ENCODE results near the gene MACF1.

DNA sequence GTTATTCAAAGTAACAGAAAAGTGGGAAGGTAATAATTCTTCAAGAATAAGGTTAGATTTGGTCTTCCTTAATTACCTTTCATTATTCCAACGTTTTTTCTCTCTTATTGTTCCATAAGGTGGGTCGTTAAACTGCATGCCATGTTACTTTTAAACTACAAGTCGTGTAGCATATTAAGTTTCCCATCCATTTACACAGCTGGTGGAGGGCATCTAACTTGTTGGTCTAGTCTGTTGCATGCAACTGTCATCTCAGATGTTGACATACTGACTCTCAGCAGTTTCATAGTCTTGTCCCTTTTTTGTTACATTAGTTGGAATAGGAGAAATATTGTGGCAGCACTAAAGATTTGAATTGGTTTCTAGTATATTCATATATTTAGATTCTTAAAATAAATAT, 232.3 kb downstream of the MACF1 start:
- TF ChIP-seq CTBP1 (IDR thresholded peaks at IDR 0.05; ENCODE audit: borderline replicate concordance), result no peak
- TF ChIP-seq ELF4 (IDR thresholded peaks at IDR 0.05), result no peak
- TF ChIP-seq TARDBP (IDR thresholded peaks at IDR 0.05), result no peak
- no peak for TF ChIP-seq FOXM1 (IDR thresholded peaks at IDR 0.05; ENCODE audit: borderline replicate concordance)
- TF ChIP-seq ARNT (IDR thresholded peaks at IDR 0.05), result no peak
- TF ChIP-seq NFRKB (IDR thresholded peaks at IDR 0.05), result no peak
- TF ChIP-seq FOXA1 (IDR thresholded peaks at IDR 0.05), result no peak
- TF ChIP-seq SUZ12 (IDR thresholded peaks at IDR 0.05), result no peak
- TF ChIP-seq SP1 (IDR thresholded peaks at IDR 0.05), result no peak

All from HEK293T (cell line).